GM12878 (cell line): ENCODE data around the gene MRPL23. TPM values are rescaled to one million over a fixed set of nuclear protein-coding genes. Genes with fewer than 3 reads are reported as not detected.

Source experiments
- ATAC-seq: fragments of 200-7000 bp; cut with Tn5 transposase; 3 replicates; pipeline ENCODE4 v1.9.1; 2020; ENCODE audit warnings: mild to moderate bottlenecking, moderate library complexity
- BruUV-seq: library from RNA; stranded (reverse); fragments of 400-500 nt; replicated peaks from 2 replicates; lab custom pipeline; 2021; lab: Mats Ljungman, UMichigan
- CTCF ChIA-PET: fragments of 300-600 bp; sonication (Branson Sonifier 250); formaldehyde crosslinking; extraction: SDS; loops from one replicate; lab custom pipeline; 2021; ENCODE audit warnings: inconsistent platforms; lab: Yijun Ruan, JAX
- POLR2A ChIA-PET: fragments of 350-600 bp; formaldehyde crosslinking; extraction: SDS; loops from one replicate; lab custom pipeline; 2021; ENCODE audit warnings: inconsistent platforms; lab: Charles Lee
- RAD21 ChIA-PET: fragments of 300-600 bp; sonication (Branson Sonifier 250); formaldehyde crosslinking; loops from one replicate; lab custom pipeline; 2023; ENCODE audit warnings: antibody characterized with exemption; ENCODE audit not compliant: unreplicated experiment; lab: Charles Lee
- SMC1A ChIA-PET: fragments of 300-600 bp; sonication (Branson Sonifier 250); formaldehyde crosslinking; loops from one replicate; lab custom pipeline; 2023; ENCODE audit not compliant: unreplicated experiment, uncharacterized antibody; lab: Charles Lee
- DNase-seq: peaks from one replicate; pipeline ENCODE4 v3.0.0-alpha.2; 2011; ENCODE audit warnings: low read depth, low spot score
- FAIRE-seq: peaks from 3 replicates; lab custom pipeline; 2011; peaks lifted over from hg19 to GRCh38; lab: Jason Lieb, UNC
- H2AFZ ChIP-seq: 2 replicates; pipeline ENCODE4 v1.6.0; 2011; ENCODE audit warnings: low read depth, low read length, control low read depth; ENCODE audit not compliant: control insufficient read depth
- H3K27ac ChIP-seq: 2 replicates; pipeline ENCODE4 v1.5.1; 2011; ENCODE audit warnings: control low read depth; ENCODE audit not compliant: control insufficient read depth, insufficient read depth
- H3K27me3 ChIP-seq, 2 experiments: replicated peaks in 1 of 2; 2 replicates each; pipeline versions ENCODE4 v1.6.0 to v1.6.1; 2011; ENCODE audit warnings: low read length in 1 of 2; ENCODE audit not compliant: control insufficient read depth in 2 of 2, insufficient read depth in 2 of 2
- H3K36me3 ChIP-seq, 2 experiments: 2 replicates each; pipeline ENCODE4 v1.5.1; 2011; ENCODE audit warnings: low read length in 1 of 2; ENCODE audit not compliant: control insufficient read depth in 2 of 2, insufficient read depth in 2 of 2
- H3K4me1 ChIP-seq: 2 replicates; pipeline ENCODE4 v1.6.1; 2011; ENCODE audit warnings: mild to moderate bottlenecking, low read length, moderate library complexity, mixed read lengths; ENCODE audit not compliant: control insufficient read depth, insufficient read depth
- H3K4me2 ChIP-seq: 2 replicates; pipeline ENCODE4 v1.6.0; 2011; ENCODE audit warnings: control low read depth; ENCODE audit not compliant: control insufficient read depth, insufficient read depth
- H3K4me3 ChIP-seq: fragments of 200-600 bp; sonication (generic); 2 replicates; pipeline ENCODE4 v1.5.1; 2016
- H3K79me2 ChIP-seq: 2 replicates; pipeline ENCODE4 v1.6.0; 2011; ENCODE audit warnings: low read length; ENCODE audit not compliant: control insufficient read depth, insufficient read depth
- H3K9ac ChIP-seq: 2 replicates; pipeline ENCODE4 v1.8.0; 2011; ENCODE audit warnings: low read length, control low read depth, mixed read lengths; ENCODE audit not compliant: control insufficient read depth, insufficient read depth
- H3K9me3 ChIP-seq: replicated peaks from 3 replicates; pipeline ENCODE4 v1.5.1; 2011; ENCODE audit warnings: mild to moderate bottlenecking, low read length; ENCODE audit not compliant: control insufficient read depth, insufficient read depth
- H4K20me1 ChIP-seq: 2 replicates; pipeline ENCODE4 v1.6.0; 2011; ENCODE audit not compliant: control insufficient read depth, insufficient read depth
- BACH1 ChIP-seq: fragments of 450-650 bp; IDR thresholded peaks from 2 replicates; pipeline ENCODE4 v1.6.1; 2017; ENCODE audit warnings: mild to moderate bottlenecking, borderline replicate concordance
- BCL11A ChIP-seq: IDR thresholded peaks from 2 replicates; pipeline ENCODE4 v1.6.1; 2011; ENCODE audit warnings: low read depth, low read length
- BRCA1 ChIP-seq: IDR thresholded peaks from 2 replicates; pipeline ENCODE4 v1.6.1; 2011; ENCODE audit warnings: low read depth, low read length, improper control_type of control experiment
- EP300 ChIP-seq, 2 experiments: fragments of 150-350 bp in 1 of 2; IDR thresholded peaks; 2 replicates each; pipeline ENCODE4 v1.6.1; 2011 to 2012; ENCODE audit warnings: low read depth in 2 of 2, low read length in 2 of 2, borderline replicate concordance in 1 of 2, improper control_type of control experiment in 1 of 2, inconsistent platforms in 1 of 2; ENCODE audit not compliant: control insufficient read depth in 1 of 2
- FOS ChIP-seq: IDR thresholded peaks from 3 replicates; pipeline ENCODE4 v1.6.1; 2011; ENCODE audit warnings: borderline replicate concordance; ENCODE audit not compliant: insufficient read length; ENCODE audit errors: extremely low read depth
- FOXM1 ChIP-seq: IDR thresholded peaks from 2 replicates; pipeline ENCODE4 v1.6.1; 2012; ENCODE audit warnings: low read depth, mild to moderate bottlenecking, inconsistent platforms, low read length, moderate library complexity
- KDM1A ChIP-seq: fragments of 200-600 bp; sonication (generic); IDR thresholded peaks from 2 replicates; pipeline ENCODE4 v1.6.1; 2016; ENCODE audit warnings: borderline replicate concordance
- NFYB ChIP-seq: IDR thresholded peaks from 2 replicates; pipeline ENCODE4 v1.6.1; 2011; ENCODE audit warnings: low read depth, mild to moderate bottlenecking, low read length, improper control_type of control experiment, moderate library complexity; ENCODE audit not compliant: insufficient read depth
- NKRF ChIP-seq: fragments of 450-650 bp; conservative IDR thresholded peaks from 2 replicates; pipeline ENCODE4 v1.6.1; 2017; ENCODE audit warnings: mild to moderate bottlenecking, moderate library complexity
- RBBP5 ChIP-seq: fragments of 200-600 bp; sonication (generic); conservative IDR thresholded peaks from 2 replicates; pipeline ENCODE4 v1.6.1; 2016
- SPI1 ChIP-seq: IDR thresholded peaks from 2 replicates; pipeline ENCODE4 v1.6.1; 2011; ENCODE audit warnings: low read depth, mild to moderate bottlenecking, low read length, moderate library complexity, borderline replicate concordance; ENCODE audit not compliant: insufficient read depth
- SUPT20H ChIP-seq: IDR thresholded peaks from 2 replicates; pipeline ENCODE4 v1.6.1; 2011; ENCODE audit warnings: low read depth, mild to moderate bottlenecking, low read length, moderate library complexity, borderline replicate concordance; ENCODE audit not compliant: control insufficient read depth
- TAF1 ChIP-seq: IDR thresholded peaks from 2 replicates; pipeline ENCODE4 v1.6.1; 2011; ENCODE audit warnings: mild to moderate bottlenecking, low read depth, low read length, borderline replicate concordance
- USF2 ChIP-seq: IDR thresholded peaks from 2 replicates; pipeline ENCODE4 v1.6.1; 2011; ENCODE audit warnings: low read depth, low read length, improper control_type of control experiment, borderline replicate concordance
- YBX1 ChIP-seq: fragments of 450-650 bp; IDR thresholded peaks from 2 replicates; pipeline ENCODE4 v1.6.1; 2016; ENCODE audit warnings: antibody characterized with exemption
- WGBS: methylation state at CpG from one replicate; pipeline ENCODE4 v1.1.6; 2016; ENCODE audit warnings: low lambda C conversion rate; ENCODE audit not compliant: insufficient replicate concordance, insufficient coverage; ENCODE audit errors: missing lambda C conversion rate; 5-methylcytosine and 5-hydroxymethylcytosine counted together
- in situ Hi-C: fragments of 300-500 bp; cut with MboI; formaldehyde crosslinking; loops from 9 replicates; pipeline ENCODE4 v1.14.3; 2018; ENCODE audit warnings: mixed read lengths
- intact Hi-C: fragments of 100-400 bp; cut with micrococcal nuclease; formaldehyde crosslinking; loops from one replicate; pipeline ENCODE4 v1.14.2; 2022; ENCODE audit not compliant: unreplicated experiment
- polyA plus RNA-seq, 11 experiments: library from polyadenylated mRNA; depleted of rRNA in 4 of 11; unstranded in 6 of 11; stranded (reverse) in 5 of 11; fragments of >200 nt; fragmentation: Nextera tagmentation in 4 of 11; fragmentation: Illumina TruSeq in 1 of 11; extraction: Ambion mirVana in 4 of 11; extraction: Trizol in 1 of 11; gene quantifications; 1 replicate in 1 of 11; 2 replicates in 10 of 11; pipeline versions ENCODE4 v1.2.1 to v1.2.3, GENCODE V29; 2011 to 2016; ENCODE audit warnings: inconsistent platforms in 2 of 11, missing spikeins in 2 of 11, low read depth in 1 of 11
- total RNA-seq, 4 experiments: library from RNA; depleted of rRNA in 3 of 4; stranded (reverse); fragments of >200 nt in 3 of 4; fragmentation: Illumina TruSeq in 1 of 4; extraction: Trizol in 1 of 4; gene quantifications; 2 replicates each; pipeline versions ENCODE4 v1.2.1 to v1.2.3, GENCODE V29; 2013 to 2021
- TF ChIP-seq, protein P1 (sequence below): IDR thresholded peaks from 2 replicates; pipeline ENCODE4 v1.6.1; 2011; ENCODE audit warnings: borderline replicate concordance, low read depth, mild to moderate bottlenecking, moderate library complexity, mixed read lengths, low read length; ENCODE audit not compliant: insufficient read depth; ENCODE audit errors: extremely low read length

MRPL23 gene
- total and polyA plus RNA-seq, 10 of the 15 experiments (the other 5 are each of a cell fraction or from before 2014, with no cell fraction given), result 1.6 to 207 (median 126) TPM

DNA sequence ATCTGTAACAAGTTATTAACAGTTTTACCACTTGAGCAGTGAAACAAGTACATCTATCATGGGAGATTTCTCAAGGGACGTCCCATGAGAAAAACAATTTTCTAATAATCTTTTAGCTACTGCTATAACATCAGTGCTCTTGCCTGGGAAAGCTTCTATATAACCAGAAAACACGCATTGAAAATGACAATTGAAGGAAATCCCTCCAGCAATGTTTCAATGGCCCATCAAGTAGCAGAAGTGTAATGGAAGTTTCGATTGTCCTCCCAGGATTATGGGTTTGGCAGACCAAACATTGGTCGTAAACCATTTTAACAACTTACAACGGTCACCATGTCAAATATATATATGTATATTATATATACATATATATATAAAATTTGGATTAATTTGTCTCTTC lies 47.4 kb upstream of the MRPL23 start:
- no peaks in the 10 kb centered on the region for H3K4me1 ChIP-seq
- WGBS, result 43% methylated on average over 5 of the region's 5 CpGs
- H3K4me3 ChIP-seq, result no peak overlapping the region
- H3K27me3 ChIP-seq, result no peaks in the 10 kb centered on the region; a peak in 1 of 4 replicates
- ChIA-PET CTCF (interaction anchor here (1.2 to 1.8 kb wide), 4 partner anchors 17 to 252 kb away, joined by 3 to 4 read pairs (median 4); partner anchors contain the start of gene LSP1), SMC1A (no interaction called here), POLR2A (no interaction called here), RAD21 (interaction anchor here (2.1 kb wide), 1 partner anchor 18 kb away, joined by 7 read pairs; no protein-coding TSS in a partner anchor)
- H3K4me2 ChIP-seq, result no peak overlapping the region
- intact Hi-C loops (no loop called here), in situ Hi-C loops (no loop called here)
- no peak overlapping the region for H3K27ac ChIP-seq
- FAIRE-seq (no peak), DNase-seq (no peak), ATAC-seq (no peak)
- TF ChIP-seq KDM1A (no peak), TAF1 (no peak), YBX1 (no peak), BRCA1 (no peak), USF2 (no peak), EP300 (IDR thresholded peaks at IDR 0.05; ENCODE audit: borderline replicate concordance in 1 of 2, control insufficient read depth in 1 of 2, low read depth in 2 of 2, low read length in 2 of 2) (no peak), NKRF (no peak), RBBP5 (no peak), SPI1 (no peak), NFYB (no peak), FOXM1 (no peak), SUPT20H (no peak), BACH1 (no peak), FOS (no peak), BCL11A (no peak)
- TF ChIP-seq, protein P1, sequence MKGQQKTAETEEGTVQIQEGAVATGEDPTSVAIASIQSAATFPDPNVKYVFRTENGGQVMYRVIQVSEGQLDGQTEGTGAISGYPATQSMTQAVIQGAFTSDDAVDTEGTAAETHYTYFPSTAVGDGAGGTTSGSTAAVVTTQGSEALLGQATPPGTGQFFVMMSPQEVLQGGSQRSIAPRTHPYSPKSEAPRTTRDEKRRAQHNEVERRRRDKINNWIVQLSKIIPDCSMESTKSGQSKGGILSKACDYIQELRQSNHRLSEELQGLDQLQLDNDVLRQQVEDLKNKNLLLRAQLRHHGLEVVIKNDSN, result no peak
- H3K79me2 ChIP-seq, result no peaks in the 10 kb centered on the region
- H3K9me3 ChIP-seq, result no peaks in the 10 kb centered on the region
- H2AFZ ChIP-seq, result no peak overlapping the region
- H3K9ac ChIP-seq, result no peak overlapping the region
- H4K20me1 ChIP-seq, result no peaks in the 10 kb centered on the region
- BruUV-seq, result no TSS peak
- no peaks in the 10 kb centered on the region for H3K36me3 ChIP-seq
